OCI-LY7 (cell line): ENCODE results near the gene SMURF2.

Experiments used
- CTCF ChIP-seq: fragments of 200-600 bp; sonication (generic); conservative IDR thresholded peaks from 2 replicates; pipeline ENCODE4 v1.5.1; 2014; ENCODE audit warnings: mild to moderate bottlenecking, antibody characterized with exemption, low read length, moderate library complexity, mixed read lengths
- EZH2phosphoT487 ChIP-seq: fragments of 200-600 bp; sonication (generic); IDR thresholded peaks from 2 replicates; pipeline ENCODE4 v1.6.1; 2018; ENCODE audit warnings: low read depth, borderline replicate concordance, mild to moderate bottlenecking, mixed run types, antibody characterized with exemption, low read length, moderate library complexity, mixed read lengths

- TF ChIP-seq CTCF (no peak), EZH2phosphoT487 (no peak)
Observed at GRCh38 chr17:64621772-64622171, 40.3 kb downstream of the SMURF2 start.
